ENCODE data around the gene MAST4.
"Not testable (repeated sequence)": the region's sequence is repeated elsewhere in the genome, so short reads cannot be mapped to it uniquely, and the experiment has no call there.

The MAST4 gene

GRCh38 chr5:67106626-67107342, 510.6 kb downstream of the MAST4 start:
- DNase-seq (ENCODE audit: insufficient read length, low spot score) (no peak), FAIRE-seq (no peak)
- TF ChIP-seq POU2F2 (IDR thresholded peaks at IDR 0.05; ENCODE audit: low read depth, low read length) = no peak
- TF ChIP-seq POLR2AphosphoS5 (IDR thresholded peaks at IDR 0.05; ENCODE audit: low read depth, low read length) = no peak
- TF ChIP-seq POLR2A (IDR thresholded peaks at IDR 0.05; ENCODE audit: low read depth, low read length) = no peak
- no peak for TF ChIP-seq TAF1 (IDR thresholded peaks at IDR 0.05; ENCODE audit: low read depth, low read length)
- no peak for TF ChIP-seq SPI1 (IDR thresholded peaks at IDR 0.05; ENCODE audit: low read depth, low read length)
- TF ChIP-seq PAX5 (IDR thresholded peaks at IDR 0.05; ENCODE audit: insufficient read depth, low read length, severe bottlenecking) = no peak

- TF ChIP-seq POLR2AphosphoS5 (IDR thresholded peaks at IDR 0.05; ENCODE audit: low read depth, low read length) (no peak), SPI1 (IDR thresholded peaks at IDR 0.05; ENCODE audit: low read depth, low read length) (no peak), PAX5 (IDR thresholded peaks at IDR 0.05; ENCODE audit: insufficient read depth, low read length, severe bottlenecking) (no peak)
- FAIRE-seq (no peak), DNase-seq (ENCODE audit: insufficient read length, low spot score) (no peak)
These were observed 515.6 kb downstream of the MAST4 start for GRCh38 chr5:67111779-67112178.

DNA sequence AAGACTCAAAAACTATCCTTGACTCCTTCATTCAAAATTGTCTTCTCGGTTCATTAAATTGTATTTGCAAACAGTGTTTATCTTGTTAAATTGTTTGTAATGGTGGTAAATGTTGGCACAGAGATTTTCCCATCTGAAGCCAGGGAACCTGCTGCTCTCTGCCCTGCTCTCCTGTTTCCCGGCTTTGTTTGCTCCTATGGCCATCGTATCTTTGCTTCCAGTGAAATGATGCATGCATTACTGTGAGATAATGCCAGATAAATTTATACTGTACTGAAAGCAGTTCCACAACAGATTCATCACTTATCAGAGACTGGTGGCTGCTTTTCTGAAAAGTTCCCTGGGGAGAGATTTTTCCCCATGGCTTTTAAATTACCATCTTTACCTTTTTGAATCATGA, 519.1 kb downstream of the MAST4 start:
- FAIRE-seq = no peak
- DNase-seq (ENCODE audit: insufficient read length, low spot score) = no peak
- TF ChIP-seq POLR2A (IDR thresholded peaks at IDR 0.05; ENCODE audit: low read depth, low read length) (no peak), TAF1 (IDR thresholded peaks at IDR 0.05; ENCODE audit: low read depth, low read length) (no peak), PAX5 (IDR thresholded peaks at IDR 0.05; ENCODE audit: insufficient read depth, low read length, severe bottlenecking) (no peak), POU2F2 (IDR thresholded peaks at IDR 0.05; ENCODE audit: low read depth, low read length) (no peak), POLR2AphosphoS5 (IDR thresholded peaks at IDR 0.05; ENCODE audit: low read depth, low read length) (no peak), SPI1 (IDR thresholded peaks at IDR 0.05; ENCODE audit: low read depth, low read length) (no peak)

- DNase-seq (ENCODE audit: insufficient read length, low spot score) = no peak
- TF ChIP-seq PAX5 (IDR thresholded peaks at IDR 0.05; ENCODE audit: insufficient read depth, low read length, severe bottlenecking) (no peak), POLR2A (IDR thresholded peaks at IDR 0.05; ENCODE audit: low read depth, low read length) (no peak), POLR2AphosphoS5 (IDR thresholded peaks at IDR 0.05; ENCODE audit: low read depth, low read length) (no peak), TAF1 (IDR thresholded peaks at IDR 0.05; ENCODE audit: low read depth, low read length) (no peak)
- FAIRE-seq = no peak
These were observed 519.6 kb downstream of the MAST4 start for GRCh38 chr5:67115817-67116216.

DNA sequence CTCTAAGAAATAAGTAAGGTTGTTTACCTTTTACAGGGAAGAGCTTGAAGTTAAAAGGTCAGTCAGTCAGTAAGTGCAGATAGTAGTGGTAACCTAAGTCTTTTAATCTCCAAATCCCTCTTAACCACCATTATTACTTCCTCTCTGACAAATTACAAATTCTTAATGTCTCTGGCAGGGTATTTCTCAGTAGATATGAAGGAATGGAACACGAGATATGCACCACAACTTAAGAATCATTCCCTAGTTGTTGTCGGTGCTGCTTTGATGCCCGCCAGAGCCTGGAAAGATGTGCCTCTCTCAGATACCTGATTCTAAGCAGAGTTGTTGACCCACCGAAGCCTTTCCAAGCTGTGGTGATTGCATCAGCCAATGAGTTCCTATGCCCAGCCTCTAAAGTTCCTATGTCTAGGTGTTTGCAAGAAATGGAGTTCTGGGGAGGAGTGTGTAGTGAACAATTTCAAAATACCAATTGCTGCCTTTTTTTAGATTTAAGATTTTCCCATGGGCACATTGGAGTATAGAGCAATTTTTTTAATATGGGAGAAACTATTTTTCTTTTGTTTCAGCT, 521.9 kb downstream of the MAST4 start:
- no peak for FAIRE-seq
- DNase-seq (ENCODE audit: insufficient read length, low spot score) = no peak
- no peak for TF ChIP-seq POLR2AphosphoS5 (IDR thresholded peaks at IDR 0.05; ENCODE audit: low read depth, low read length)
- TF ChIP-seq POU2F2 (IDR thresholded peaks at IDR 0.05; ENCODE audit: low read depth, low read length) = no peak
- no peak for TF ChIP-seq SPI1 (IDR thresholded peaks at IDR 0.05; ENCODE audit: low read depth, low read length)
- TF ChIP-seq POLR2A (IDR thresholded peaks at IDR 0.05; ENCODE audit: low read depth, low read length) = no peak
- TF ChIP-seq PAX5 (IDR thresholded peaks at IDR 0.05; ENCODE audit: insufficient read depth, low read length, severe bottlenecking) = no peak
- TF ChIP-seq TAF1 (IDR thresholded peaks at IDR 0.05; ENCODE audit: low read depth, low read length) = no peak

- DNase-seq (ENCODE audit: insufficient read length, low spot score) = no peak
- no peak for FAIRE-seq
- TF ChIP-seq POLR2A (IDR thresholded peaks at IDR 0.05; ENCODE audit: low read depth, low read length) (no peak), PAX5 (IDR thresholded peaks at IDR 0.05; ENCODE audit: insufficient read depth, low read length, severe bottlenecking) (no peak), SPI1 (IDR thresholded peaks at IDR 0.05; ENCODE audit: low read depth, low read length) (no peak), POU2F2 (IDR thresholded peaks at IDR 0.05; ENCODE audit: low read depth, low read length) (no peak), TAF1 (IDR thresholded peaks at IDR 0.05; ENCODE audit: low read depth, low read length) (no peak), POLR2AphosphoS5 (IDR thresholded peaks at IDR 0.05; ENCODE audit: low read depth, low read length) (no peak)
These were observed 522.8 kb downstream of the MAST4 start for GRCh38 chr5:67119010-67119409.

DNA sequence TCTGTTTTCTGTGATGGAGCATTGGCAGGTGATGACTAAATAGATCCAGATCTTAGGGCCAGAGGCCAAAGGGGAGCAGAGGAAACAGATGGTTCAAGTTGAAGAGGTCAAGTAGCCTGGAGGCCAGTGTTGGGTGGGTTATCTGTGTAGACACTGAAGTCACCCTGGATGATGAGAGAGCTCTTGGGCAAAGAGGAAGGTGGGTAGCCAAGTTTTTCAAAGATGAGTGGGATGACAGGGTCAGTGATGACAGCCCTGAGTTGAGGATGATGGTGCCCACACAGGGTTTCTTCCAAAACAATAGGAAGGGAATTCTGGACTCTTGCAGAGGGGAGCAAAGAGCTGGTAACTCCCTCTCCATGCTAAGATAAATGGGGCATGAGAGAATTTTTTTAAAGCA, 523.8 kb downstream of the MAST4 start:
- no peak for FAIRE-seq
- no peak for DNase-seq (ENCODE audit: insufficient read length, low spot score)
- TF ChIP-seq POLR2AphosphoS5 (IDR thresholded peaks at IDR 0.05; ENCODE audit: low read depth, low read length) (no peak), TAF1 (IDR thresholded peaks at IDR 0.05; ENCODE audit: low read depth, low read length) (no peak), POLR2A (IDR thresholded peaks at IDR 0.05; ENCODE audit: low read depth, low read length) (no peak), POU2F2 (IDR thresholded peaks at IDR 0.05; ENCODE audit: low read depth, low read length) (no peak), PAX5 (IDR thresholded peaks at IDR 0.05; ENCODE audit: insufficient read depth, low read length, severe bottlenecking) (no peak), SPI1 (IDR thresholded peaks at IDR 0.05; ENCODE audit: low read depth, low read length) (no peak)

- no peak for FAIRE-seq
- TF ChIP-seq POLR2A (IDR thresholded peaks at IDR 0.05; ENCODE audit: low read depth, low read length) (no peak), TAF1 (IDR thresholded peaks at IDR 0.05; ENCODE audit: low read depth, low read length) (no peak), PAX5 (IDR thresholded peaks at IDR 0.05; ENCODE audit: insufficient read depth, low read length, severe bottlenecking) (no peak), SPI1 (IDR thresholded peaks at IDR 0.05; ENCODE audit: low read depth, low read length) (no peak), POU2F2 (IDR thresholded peaks at IDR 0.05; ENCODE audit: low read depth, low read length) (no peak), POLR2AphosphoS5 (IDR thresholded peaks at IDR 0.05; ENCODE audit: low read depth, low read length) (no peak)
- DNase-seq (ENCODE audit: insufficient read length, low spot score) = no peak
These were observed 527.6 kb downstream of the MAST4 start for GRCh38 chr5:67123819-67124218.

- no peak for DNase-seq (ENCODE audit: insufficient read length, low spot score)
- no peak for FAIRE-seq
- TF ChIP-seq POLR2A (IDR thresholded peaks at IDR 0.05; ENCODE audit: low read depth, low read length) (no peak), TAF1 (IDR thresholded peaks at IDR 0.05; ENCODE audit: low read depth, low read length) (no peak), PAX5 (IDR thresholded peaks at IDR 0.05; ENCODE audit: insufficient read depth, low read length, severe bottlenecking) (no peak), POU2F2 (IDR thresholded peaks at IDR 0.05; ENCODE audit: low read depth, low read length) (no peak)
These were observed 528.4 kb downstream of the MAST4 start for GRCh38 chr5:67124556-67124955.

DNA sequence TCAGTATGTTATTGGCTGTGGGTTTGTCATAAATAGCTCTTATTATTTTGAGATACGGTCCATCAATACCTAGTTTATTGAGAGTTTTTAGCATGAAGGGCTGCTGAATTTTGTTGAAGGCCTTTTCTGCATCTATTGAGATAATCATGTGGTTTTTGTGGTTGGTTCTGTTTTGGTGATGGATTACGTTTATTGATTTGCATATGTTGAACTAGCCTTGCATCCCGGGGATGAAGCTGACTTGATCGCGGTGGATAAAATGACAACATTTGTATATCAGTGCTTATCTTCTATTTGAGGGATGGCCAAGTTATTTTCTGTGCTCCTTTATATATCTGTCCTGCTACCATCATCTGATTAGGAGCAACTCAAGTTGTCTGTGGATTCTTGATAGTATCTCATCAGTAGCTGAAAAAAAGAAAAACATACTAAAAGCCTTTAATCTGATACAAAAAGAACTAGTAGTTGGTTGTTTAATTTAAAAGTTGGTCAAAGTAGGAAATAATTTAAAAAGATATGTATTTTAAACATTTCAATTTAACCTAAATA, 531.2 kb downstream of the MAST4 start:
- DNase-seq (ENCODE audit: insufficient read length, low spot score); FAIRE-seq: not testable (repeated sequence)

Data from GM12891 (cell line).